H1 (cell line): Measurements from ENCODE around the gene NDUFS8.

ENCODE experiments used
- CHD2 ChIP-seq: IDR thresholded peaks from 2 replicates; pipeline ENCODE4 v1.6.1; 2012; ENCODE audit warnings: low read length, improper control_type of control experiment
- CTBP2 ChIP-seq: IDR thresholded peaks from 2 replicates; pipeline ENCODE4 v1.7.0; 2011; ENCODE audit warnings: borderline replicate concordance, mild to moderate bottlenecking, moderate library complexity, mixed read lengths, low read length; ENCODE audit not compliant: insufficient read depth, insufficient read length
- CTCF ChIP-seq, 3 experiments: IDR thresholded peaks; 1 replicate in 2 of 3; 2 replicates in 1 of 3; pipeline versions ENCODE4 v1.5.1 to v1.6.1; 2011; ENCODE audit warnings: low read length in 3 of 3, mild to moderate bottlenecking in 3 of 3, inconsistent platforms in 2 of 3, low read depth in 1 of 3, moderate library complexity in 1 of 3; ENCODE audit not compliant: insufficient read depth in 1 of 3; ENCODE audit errors: control extremely low read depth in 1 of 3
- EGR1 ChIP-seq: IDR thresholded peaks from 2 replicates; pipeline ENCODE4 v1.6.1; 2011; ENCODE audit warnings: low read depth, low read length, borderline replicate concordance
- EP300 ChIP-seq, 2 experiments: IDR thresholded peaks; 1 replicate in 1 of 2; 2 replicates in 1 of 2; pipeline ENCODE4 v1.6.1; 2011 to 2012; ENCODE audit warnings: low read depth in 2 of 2, low read length in 2 of 2, mild to moderate bottlenecking in 2 of 2, borderline replicate concordance in 1 of 2, inconsistent platforms in 1 of 2, moderate library complexity in 1 of 2
- EZH2 ChIP-seq: fragments of 200-600 bp; sonication (generic); IDR thresholded peaks from 2 replicates; pipeline ENCODE4 v1.7.1; 2012; ENCODE audit warnings: low read depth, mild to moderate bottlenecking, moderate library complexity, low read length, inconsistent platforms; ENCODE audit not compliant: severe bottlenecking
- MAFK ChIP-seq: IDR thresholded peaks from 2 replicates; pipeline ENCODE4 v1.6.1; 2012; ENCODE audit warnings: low read depth, mild to moderate bottlenecking, improper control_type of control experiment, low read length
- NANOG ChIP-seq: IDR thresholded peaks from 2 replicates; pipeline ENCODE4 v1.6.1; 2011; ENCODE audit warnings: low read length, low read depth, mild to moderate bottlenecking, inconsistent platforms; ENCODE audit not compliant: insufficient read depth, poor library complexity, severe bottlenecking
- POLR2A ChIP-seq, 2 experiments: IDR thresholded peaks; 1 replicate in 1 of 2; 2 replicates in 1 of 2; pipeline ENCODE4 v1.6.1; 2011; ENCODE audit warnings: low read depth in 2 of 2, low read length in 2 of 2, mild to moderate bottlenecking in 2 of 2; ENCODE audit errors: control extremely low read depth in 1 of 2
- POLR2AphosphoS5 ChIP-seq: IDR thresholded peaks from 2 replicates; pipeline ENCODE4 v1.6.1; 2011; ENCODE audit warnings: low read depth, low read length
- RNF2 ChIP-seq: fragments of 200-900, 300-1000 bp; sonication (generic); IDR thresholded peaks from 2 replicates; pipeline ENCODE4 v1.7.1; 2016; ENCODE audit warnings: borderline replicate concordance, low read depth, mild to moderate bottlenecking, antibody characterized with exemption, low read length; ENCODE audit not compliant: poor library complexity, severe bottlenecking; ENCODE audit errors: missing control alignments
- TAF1 ChIP-seq: IDR thresholded peaks from 2 replicates; pipeline ENCODE4 v1.6.1; 2011; ENCODE audit warnings: mild to moderate bottlenecking, low read depth, low read length
- TEAD4 ChIP-seq: IDR thresholded peaks from 2 replicates; pipeline ENCODE4 v1.6.1; 2012; ENCODE audit warnings: low read depth, low read length, inconsistent platforms, mixed read lengths
- ZNF274 ChIP-seq: IDR thresholded peaks from 2 replicates; pipeline ENCODE4 v1.7.0; 2012; ENCODE audit warnings: low read length, borderline replicate concordance; ENCODE audit errors: extremely low read depth

DNA sequence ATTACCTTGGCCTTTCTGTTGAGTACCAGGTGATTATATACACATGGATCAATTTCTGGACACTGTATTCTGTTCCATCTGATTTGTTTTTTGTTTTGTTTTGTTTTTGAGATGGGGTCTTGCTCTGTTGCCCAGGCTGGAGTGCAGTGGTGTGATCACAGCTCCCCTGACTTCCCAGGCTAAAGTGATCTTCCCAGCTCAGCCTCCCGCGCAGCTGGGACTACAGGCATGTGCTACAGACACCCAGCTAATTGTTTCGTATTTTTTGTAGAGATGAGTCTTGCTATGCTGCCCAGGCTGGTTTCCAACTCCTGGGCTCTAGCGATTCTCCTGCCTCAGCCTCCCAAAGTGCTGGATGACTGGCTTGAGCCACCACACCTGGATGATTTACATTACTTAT, 27.3 kb downstream of the NDUFS8 start:
- TF ChIP-seq MAFK (no peak), ZNF274 (no peak), CTCF (IDR thresholded peaks at IDR 0.05; ENCODE audit: control extremely low read depth in 1 of 3, insufficient read depth in 1 of 3, low read depth in 1 of 3, low read length in 3 of 3) (no peak), CTBP2 (no peak), EGR1 (no peak), TEAD4 (no peak), EZH2 (no peak), POLR2A (IDR thresholded peaks at IDR 0.05; ENCODE audit: control extremely low read depth in 1 of 2, low read depth in 2 of 2, low read length in 2 of 2) (no peak; a peak in 1 of 3 replicates), TAF1 (no peak), RNF2 (no peak), EP300 (IDR thresholded peaks at IDR 0.05; ENCODE audit: borderline replicate concordance in 1 of 2, low read depth in 2 of 2, low read length in 2 of 2) (no peak), POLR2AphosphoS5 (no peak), CHD2 (no peak), NANOG (no peak)
